Mesodermal cell (in vitro differentiated cells): ENCODE results near the gene PRDM2. TPM values are rescaled to one million over a fixed set of nuclear protein-coding genes. Genes with fewer than 3 reads are reported as not detected.

Source experiments
- H3K27ac ChIP-seq: 2 replicates; pipeline ENCODE4 v1.7.0; 2013; ENCODE audit warnings: mild to moderate bottlenecking, low read depth, low read length, moderate library complexity; ENCODE audit not compliant: severe bottlenecking
- H3K36me3 ChIP-seq: 2 replicates; pipeline ENCODE4 v1.7.1; 2013; ENCODE audit warnings: mild to moderate bottlenecking, low read length, moderate library complexity; ENCODE audit not compliant: control insufficient read depth, insufficient read depth
- H3K4me1 ChIP-seq: one replicate; pipeline ENCODE4 v1.7.1; 2013; ENCODE audit warnings: mild to moderate bottlenecking, low read length; ENCODE audit not compliant: insufficient read depth, control insufficient read depth, poor library complexity, severe bottlenecking
- H3K4me3 ChIP-seq: 2 replicates; pipeline ENCODE4 v1.7.0; 2013; ENCODE audit warnings: low read length, control low read depth, mild to moderate bottlenecking; ENCODE audit not compliant: insufficient read depth, poor library complexity, severe bottlenecking; ENCODE audit errors: extremely low read depth
- H3K9me3 ChIP-seq: 2 replicates; pipeline ENCODE4 v1.7.1; 2013; ENCODE audit warnings: mild to moderate bottlenecking, low read length, moderate library complexity; ENCODE audit not compliant: control insufficient read depth
- WGBS, 2 experiments: methylation state at CpG; one replicate each; pipeline ENCODE4 v1.1.5; 2013; ENCODE audit warnings: missing lambda C conversion rate in 2 of 2; ENCODE audit not compliant: insufficient coverage in 2 of 2; 5-methylcytosine and 5-hydroxymethylcytosine counted together
- polyA plus RNA-seq, 2 experiments: library from polyadenylated mRNA; stranded (reverse); fragments of 50-300 nt; gene quantifications; one replicate each; pipeline ENCODE4 v1.2.3, GENCODE V29; 2013

Gene PRDM2, protein sequence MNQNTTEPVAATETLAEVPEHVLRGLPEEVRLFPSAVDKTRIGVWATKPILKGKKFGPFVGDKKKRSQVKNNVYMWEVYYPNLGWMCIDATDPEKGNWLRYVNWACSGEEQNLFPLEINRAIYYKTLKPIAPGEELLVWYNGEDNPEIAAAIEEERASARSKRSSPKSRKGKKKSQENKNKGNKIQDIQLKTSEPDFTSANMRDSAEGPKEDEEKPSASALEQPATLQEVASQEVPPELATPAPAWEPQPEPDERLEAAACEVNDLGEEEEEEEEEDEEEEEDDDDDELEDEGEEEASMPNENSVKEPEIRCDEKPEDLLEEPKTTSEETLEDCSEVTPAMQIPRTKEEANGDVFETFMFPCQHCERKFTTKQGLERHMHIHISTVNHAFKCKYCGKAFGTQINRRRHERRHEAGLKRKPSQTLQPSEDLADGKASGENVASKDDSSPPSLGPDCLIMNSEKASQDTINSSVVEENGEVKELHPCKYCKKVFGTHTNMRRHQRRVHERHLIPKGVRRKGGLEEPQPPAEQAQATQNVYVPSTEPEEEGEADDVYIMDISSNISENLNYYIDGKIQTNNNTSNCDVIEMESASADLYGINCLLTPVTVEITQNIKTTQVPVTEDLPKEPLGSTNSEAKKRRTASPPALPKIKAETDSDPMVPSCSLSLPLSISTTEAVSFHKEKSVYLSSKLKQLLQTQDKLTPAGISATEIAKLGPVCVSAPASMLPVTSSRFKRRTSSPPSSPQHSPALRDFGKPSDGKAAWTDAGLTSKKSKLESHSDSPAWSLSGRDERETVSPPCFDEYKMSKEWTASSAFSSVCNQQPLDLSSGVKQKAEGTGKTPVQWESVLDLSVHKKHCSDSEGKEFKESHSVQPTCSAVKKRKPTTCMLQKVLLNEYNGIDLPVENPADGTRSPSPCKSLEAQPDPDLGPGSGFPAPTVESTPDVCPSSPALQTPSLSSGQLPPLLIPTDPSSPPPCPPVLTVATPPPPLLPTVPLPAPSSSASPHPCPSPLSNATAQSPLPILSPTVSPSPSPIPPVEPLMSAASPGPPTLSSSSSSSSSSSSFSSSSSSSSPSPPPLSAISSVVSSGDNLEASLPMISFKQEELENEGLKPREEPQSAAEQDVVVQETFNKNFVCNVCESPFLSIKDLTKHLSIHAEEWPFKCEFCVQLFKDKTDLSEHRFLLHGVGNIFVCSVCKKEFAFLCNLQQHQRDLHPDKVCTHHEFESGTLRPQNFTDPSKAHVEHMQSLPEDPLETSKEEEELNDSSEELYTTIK (N-terminal part only)
- 26.3 TPM for polyA plus RNA-seq (2013, experiment 1 of 2)
- 23.4 TPM for polyA plus RNA-seq (2013, experiment 2 of 2)

GRCh38 chr1:13699936-13700520, at the start of gene PRDM2:
PRDM2 (plus strand) TSS chr1:13700188; CDS start chr1:13715606, 15,418 bp downstream.
- WGBS, 2 experiments, result 2 to 3% methylated on average over 54 to 83 of the region's 87 CpGs
- Histone ChIP-seq H3K9me3 (peaks cover 21% of the 10 kb centered on the region), H3K27ac (peak within 1 kb of the TSS; percentile 80), H3K36me3 (no peaks in the 10 kb centered on the region), H3K4me1 (peaks cover 6% of the 10 kb centered on the region), H3K4me3 (peak within 1 kb of the TSS; percentile 59)

GRCh38 chr1:13651279-13651678, 48.7 kb upstream of the PRDM2 start:
- Histone ChIP-seq H3K4me1 (no peaks in the 10 kb centered on the region), H3K27ac (no peak overlapping the region), H3K9me3 (no peaks in the 10 kb centered on the region), H3K4me3 (no peak overlapping the region), H3K36me3 (no peaks in the 10 kb centered on the region)
- WGBS, 2 experiments, result no CpG with 5 or more reads among the region's 3 CpGs

GRCh38 chr1:13652238-13652637, 47.8 kb upstream of the PRDM2 start:
- Histone ChIP-seq H3K36me3 (no peaks in the 10 kb centered on the region), H3K9me3 (no peaks in the 10 kb centered on the region), H3K27ac (no peak overlapping the region), H3K4me3 (no peak overlapping the region), H3K4me1 (no peaks in the 10 kb centered on the region)
- WGBS, 2 experiments, result 100% methylated on average over 1 of the region's 1 CpG

DNA sequence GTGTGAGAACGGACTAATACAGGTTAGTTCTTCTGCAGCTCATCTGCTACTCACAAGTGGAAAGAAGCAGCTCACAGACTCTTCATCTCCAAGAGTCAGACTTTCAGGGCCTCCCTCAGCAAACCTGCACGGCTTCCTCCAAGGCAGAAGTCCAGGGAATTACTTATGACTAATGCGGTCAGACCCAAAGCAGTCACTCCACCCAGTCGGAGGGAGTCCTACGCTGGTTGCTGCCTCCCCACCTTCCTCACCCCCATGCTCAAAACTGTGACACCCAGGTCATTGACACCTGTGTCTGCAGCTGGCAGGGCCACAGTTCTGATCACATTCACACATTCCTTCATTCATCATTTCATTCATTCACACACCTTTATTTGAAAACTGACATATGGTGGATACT, 38.4 kb upstream of the PRDM2 start:
- 89 to 96% methylated on average over 4 of the region's 5 CpGs for WGBS, 2 experiments
- Histone ChIP-seq H3K27ac (no peak overlapping the region), H3K4me3 (no peak overlapping the region), H3K9me3 (no peaks in the 10 kb centered on the region), H3K36me3 (no peaks in the 10 kb centered on the region), H3K4me1 (peaks cover 3% of the 10 kb centered on the region)

DNA sequence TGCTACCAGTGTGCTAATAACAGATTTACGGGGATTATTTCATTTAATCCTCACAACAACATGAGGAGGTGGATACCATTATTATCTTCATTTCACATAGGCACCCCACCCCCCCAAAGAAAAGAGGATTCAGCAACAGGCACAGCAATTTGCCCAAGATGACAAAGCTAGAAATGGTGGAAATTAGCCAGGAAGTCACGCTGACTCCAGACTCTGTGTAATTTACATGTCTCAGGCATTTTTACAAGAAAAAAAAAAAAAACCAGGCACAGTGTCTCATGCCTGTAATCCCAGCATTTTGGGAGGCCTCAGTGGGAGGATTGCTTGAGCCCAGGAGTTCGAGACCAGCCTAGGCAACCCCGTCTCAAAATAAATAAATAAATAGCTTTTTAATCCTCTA, 37.5 kb upstream of the PRDM2 start:
- WGBS, 2 experiments, result 57 to 100% methylated on average over 1 of the region's 4 CpGs
- Histone ChIP-seq H3K9me3 (no peaks in the 10 kb centered on the region), H3K4me3 (no peak overlapping the region), H3K36me3 (no peaks in the 10 kb centered on the region), H3K27ac (no peak overlapping the region), H3K4me1 (peaks cover 3% of the 10 kb centered on the region)

DNA sequence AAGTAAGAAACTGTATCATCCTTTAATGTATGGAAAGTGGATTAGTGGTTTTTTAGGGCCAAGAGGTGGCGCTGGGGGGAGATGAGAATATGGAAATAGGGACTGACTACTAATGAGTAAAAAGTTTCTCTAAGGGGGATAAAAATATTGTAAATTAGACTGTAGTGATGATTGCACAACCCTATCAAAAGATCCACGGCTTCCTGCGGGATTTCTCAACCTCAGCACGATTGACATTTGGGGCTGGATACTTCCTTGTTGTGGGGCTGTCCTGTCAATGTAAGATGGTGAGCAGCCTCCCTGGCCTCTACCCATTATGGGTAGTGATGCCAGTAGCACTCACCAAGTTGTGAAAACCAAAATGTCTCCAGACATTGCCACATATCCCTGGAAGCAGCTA, 36.0 kb upstream of the PRDM2 start:
- Histone ChIP-seq H3K4me1 (peaks cover 3% of the 10 kb centered on the region), H3K9me3 (no peaks in the 10 kb centered on the region), H3K27ac (no peak overlapping the region), H3K36me3 (no peaks in the 10 kb centered on the region), H3K4me3 (no peak overlapping the region)
- WGBS, 2 experiments, result 85 to 92% methylated on average over 1 to 3 of the region's 4 CpGs

GRCh38 chr1:13664451-13664850, 35.5 kb upstream of the PRDM2 start:
- Histone ChIP-seq H3K9me3 (no peaks in the 10 kb centered on the region), H3K4me1 (peaks cover 3% of the 10 kb centered on the region), H3K4me3 (no peak overlapping the region), H3K36me3 (no peaks in the 10 kb centered on the region), H3K27ac (no peak overlapping the region)
- 57 to 75% methylated on average over 1 of the region's 1 CpG for WGBS, 2 experiments

DNA sequence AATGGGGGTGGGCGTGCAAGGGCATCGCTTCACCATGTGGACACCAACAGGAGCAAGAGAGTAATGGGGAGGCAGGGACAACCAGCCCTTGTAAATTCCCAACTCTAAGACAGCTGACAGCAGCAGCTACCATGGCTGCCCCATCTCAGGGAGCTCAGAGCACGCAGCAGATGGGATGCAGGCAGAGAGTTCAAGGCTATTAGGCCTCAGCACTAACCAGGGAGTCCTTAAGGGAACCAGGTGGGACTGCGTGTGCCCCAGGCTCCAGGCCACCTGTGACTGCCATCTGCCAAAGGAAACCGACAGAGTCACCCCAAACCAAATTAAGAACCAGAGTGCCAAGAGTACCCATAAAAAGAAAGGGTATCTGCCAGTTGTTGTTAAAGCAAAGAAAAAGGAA, 33.7 kb upstream of the PRDM2 start:
- H3K9me3 ChIP-seq, result no peaks in the 10 kb centered on the region
- H3K27ac ChIP-seq, result no peak overlapping the region
- H3K36me3 ChIP-seq, result no peaks in the 10 kb centered on the region
- no peak overlapping the region for H3K4me3 ChIP-seq
- peaks cover 3% of the 10 kb centered on the region for H3K4me1 ChIP-seq
- WGBS, 2 experiments, result 85 to 95% methylated on average over 2 to 4 of the region's 5 CpGs

DNA sequence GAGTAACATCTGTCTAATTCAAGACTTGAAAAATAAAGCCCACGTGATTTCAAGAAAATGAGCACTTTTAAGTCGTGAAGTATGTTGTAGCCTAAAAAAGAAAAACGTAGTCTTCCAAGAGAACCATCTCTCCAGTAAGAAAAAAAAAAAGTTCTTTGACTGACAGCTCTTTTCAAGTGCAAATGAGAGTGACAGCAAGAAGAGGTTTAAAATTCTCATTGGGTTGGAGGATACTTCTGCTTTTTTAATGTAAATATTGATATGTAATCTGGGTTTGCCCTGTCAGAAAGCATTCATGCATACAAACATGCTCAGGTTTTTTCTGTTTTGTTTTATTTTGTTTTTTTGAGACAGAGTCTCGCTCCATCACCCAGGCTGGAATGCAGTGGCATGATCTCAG, 32.3 kb upstream of the PRDM2 start:
- Histone ChIP-seq H3K36me3 (no peaks in the 10 kb centered on the region), H3K27ac (no peak overlapping the region), H3K4me1 (peaks cover 3% of the 10 kb centered on the region), H3K4me3 (no peak overlapping the region), H3K9me3 (no peaks in the 10 kb centered on the region)
- 83% methylated on average over 1 of the region's 4 CpGs; no CpG with 5 or more reads in 1 of the 2 experiments for WGBS, 2 experiments

DNA sequence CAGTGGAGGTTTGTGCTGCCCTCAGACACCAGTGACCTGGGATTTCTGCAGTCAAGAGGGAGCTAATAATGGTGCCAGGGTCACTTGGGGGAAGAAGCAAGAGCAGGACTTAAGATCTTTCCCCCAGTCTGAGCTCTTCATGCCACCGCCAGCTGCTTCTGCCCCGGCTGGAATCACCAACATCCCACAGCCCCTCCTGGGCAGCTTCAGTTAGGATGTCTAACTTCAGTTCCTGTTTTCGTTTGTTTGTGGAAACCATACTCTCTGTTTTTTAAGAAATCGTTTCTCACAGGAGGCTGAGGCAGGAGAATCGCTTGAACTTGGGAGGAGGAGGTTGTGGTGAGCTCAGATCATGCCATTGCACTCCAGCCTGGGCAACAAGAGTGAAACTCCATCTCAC, 25.6 kb upstream of the PRDM2 start:
- 50% methylated on average over 2 of the region's 5 CpGs; no CpG with 5 or more reads in 1 of the 2 experiments for WGBS, 2 experiments
- no peaks in the 10 kb centered on the region for H3K36me3 ChIP-seq
- H3K9me3 ChIP-seq, result no peaks in the 10 kb centered on the region
- H3K27ac ChIP-seq, result no peak overlapping the region
- no peaks in the 10 kb centered on the region for H3K4me1 ChIP-seq
- no peak overlapping the region for H3K4me3 ChIP-seq
